OCI-LY7 (cell line): Measurements from ENCODE around the gene ZC3H15. TPM values are rescaled to one million over a fixed set of nuclear protein-coding genes. Genes with fewer than 3 reads are reported as not detected.

Experiments used
- BruUV-seq: library from RNA; stranded (reverse); fragments of 400-500 nt; replicated peaks from 2 replicates; lab custom pipeline; 2021; lab: Mats Ljungman, UMichigan
- CTCF ChIA-PET: fragments of 300-600 bp; sonication (Branson Sonifier 250); formaldehyde crosslinking; loops from one replicate; lab custom pipeline; 2022; ENCODE audit warnings: antibody characterized with exemption; ENCODE audit not compliant: unreplicated experiment; lab: Charles Lee
- POLR2A ChIA-PET: fragments of 300-600 bp; sonication (Branson Sonifier 250); formaldehyde crosslinking; loops from one replicate; lab custom pipeline; 2022; ENCODE audit warnings: antibody characterized with exemption; lab: Charles Lee
- DNase-seq: peaks from one replicate; pipeline ENCODE4 v3.0.0-alpha.2; 2015; ENCODE audit warnings: low spot score
- H2AFZ ChIP-seq: fragments of 200-600 bp; sonication (generic), shearing (Covaris generic); 2 replicates; pipeline ENCODE4 v1.6.1; 2014; ENCODE audit warnings: mild to moderate bottlenecking, antibody characterized with exemption, low read length, moderate library complexity
- H3K27ac ChIP-seq: fragments of 200-600 bp; sonication (generic); 2 replicates; pipeline ENCODE4 v1.5.1; 2014; ENCODE audit warnings: mixed run types, low read depth, mild to moderate bottlenecking, moderate library complexity, low read length, inconsistent platforms; ENCODE audit not compliant: poor library complexity, severe bottlenecking
- H3K36me3 ChIP-seq: fragments of 200-600 bp; sonication (generic); 2 replicates; pipeline ENCODE4 v1.6.1; 2014; ENCODE audit warnings: mild to moderate bottlenecking, antibody characterized with exemption, low read length, moderate library complexity, mixed read lengths; ENCODE audit not compliant: insufficient read depth
- H3K4me1 ChIP-seq: fragments of 200-600 bp; sonication (generic); 2 replicates; pipeline ENCODE4 v1.5.1; 2014; ENCODE audit warnings: mild to moderate bottlenecking, low read length; ENCODE audit not compliant: insufficient read depth, poor library complexity, severe bottlenecking
- H3K4me2 ChIP-seq: fragments of 200-600 bp; sonication (generic); 2 replicates; pipeline ENCODE4 v1.6.1; 2014; ENCODE audit warnings: mild to moderate bottlenecking, low read length
- H3K4me3 ChIP-seq: fragments of 200-600 bp; sonication (generic); 2 replicates; pipeline ENCODE4 v1.5.1; 2014; ENCODE audit warnings: mild to moderate bottlenecking, low read depth, low read length; ENCODE audit not compliant: poor library complexity, severe bottlenecking
- H3K79me2 ChIP-seq: fragments of 200-600 bp; sonication (generic); 2 replicates; pipeline ENCODE4 v1.6.1; 2016; ENCODE audit warnings: low read depth, mild to moderate bottlenecking, low read length, moderate library complexity, mixed read lengths; ENCODE audit not compliant: insufficient read depth
- H3K9me2 ChIP-seq: fragments of 200-600 bp; sonication (generic); 2 replicates; pipeline ENCODE4 v1.6.1; 2016; ENCODE audit warnings: mild to moderate bottlenecking, low read length, mixed read lengths; ENCODE audit not compliant: insufficient read depth
- H3K9me3 ChIP-seq: fragments of 200-600 bp; sonication (generic); 2 replicates; pipeline ENCODE4 v1.6.1; 2014; ENCODE audit warnings: mild to moderate bottlenecking, mixed run types, low read length, mixed read lengths
- H4K20me1 ChIP-seq: fragments of 200-600 bp; sonication (generic); 2 replicates; pipeline ENCODE4 v1.6.1; 2014; ENCODE audit warnings: mild to moderate bottlenecking, antibody characterized with exemption, low read length, moderate library complexity, mixed read lengths; ENCODE audit not compliant: insufficient read depth
- CTCF ChIP-seq: fragments of 200-600 bp; sonication (generic); conservative IDR thresholded peaks from 2 replicates; pipeline ENCODE4 v1.5.1; 2014; ENCODE audit warnings: mild to moderate bottlenecking, antibody characterized with exemption, low read length, moderate library complexity, mixed read lengths
- EZH2phosphoT487 ChIP-seq: fragments of 200-600 bp; sonication (generic); IDR thresholded peaks from 2 replicates; pipeline ENCODE4 v1.6.1; 2018; ENCODE audit warnings: low read depth, borderline replicate concordance, mild to moderate bottlenecking, mixed run types, antibody characterized with exemption, low read length, moderate library complexity, mixed read lengths
- intact Hi-C: fragments of 100-400 bp; cut with micrococcal nuclease; formaldehyde crosslinking; loops from one replicate; pipeline ENCODE4 v1.10.0; 2022; ENCODE audit not compliant: unreplicated experiment
- total RNA-seq, 2 experiments: library from RNA; depleted of rRNA in 1 of 2; stranded (reverse); fragments of >200 nt in 1 of 2; shearing (Covaris generic) in 1 of 2; gene quantifications; 2 replicates each; pipeline ENCODE4 v1.2.3, GENCODE V29; 2014 to 2022

Gene ZC3H15
- total RNA-seq, 2 experiments from 2014 or later: 47.7 to 74.0 TPM

- no peak for DNase-seq
- Histone ChIP-seq H3K27ac (no peak overlapping the region), H3K79me2 (no peaks in the 10 kb centered on the region), H3K36me3 (peaks cover 68% of the 10 kb centered on the region), H3K4me2 (no peak overlapping the region), H3K4me1 (no peaks in the 10 kb centered on the region), H3K4me3 (no peak overlapping the region), H3K9me3 (no peaks in the 10 kb centered on the region), H3K9me2 (no peaks in the 10 kb centered on the region), H4K20me1 (no peaks in the 10 kb centered on the region), H2AFZ (no peak overlapping the region)
- ChIA-PET POLR2A (interaction anchor here (0.6 to 2.7 kb wide), 3 partner anchors 11 to 17 kb away, joined by 3 to 7 read pairs (median 4); no protein-coding TSS in a partner anchor), CTCF (no interaction called here)
- TF ChIP-seq CTCF (no peak), EZH2phosphoT487 (no peak)
- BruUV-seq: no TSS peak
- intact Hi-C loops: no loop called here
Measured at GRCh38 chr2:186516396-186516795, 30.3 kb downstream of the ZC3H15 start.

- no peak overlapping the region for H3K27ac ChIP-seq
- no peak overlapping the region for H3K4me2 ChIP-seq
- peaks cover 61% of the 10 kb centered on the region for H3K36me3 ChIP-seq
- ChIA-PET CTCF (no interaction called here), POLR2A (interaction anchor here (0.6 to 2.7 kb wide), 4 partner anchors 11 to 626 kb away, joined by 3 to 7 read pairs (median 4); no protein-coding TSS in a partner anchor)
- DNase-seq: no peak
- no TSS peak for BruUV-seq
- no peaks in the 10 kb centered on the region for H3K4me1 ChIP-seq
- TF ChIP-seq CTCF: no peak
- no peak for TF ChIP-seq EZH2phosphoT487
- no peaks in the 10 kb centered on the region for H3K9me3 ChIP-seq
- H4K20me1 ChIP-seq: no peaks in the 10 kb centered on the region
- H3K9me2 ChIP-seq: no peaks in the 10 kb centered on the region
- no peaks in the 10 kb centered on the region for H3K79me2 ChIP-seq
- intact Hi-C loops: no loop called here
- H2AFZ ChIP-seq: no peak overlapping the region
- no peak overlapping the region for H3K4me3 ChIP-seq
Measured at GRCh38 chr2:186517090-186517489, 31.0 kb downstream of the ZC3H15 start.

GRCh38 chr2:186518291-186518690 is 32.2 kb downstream of the ZC3H15 start:
- Histone ChIP-seq H3K36me3 (peaks cover 51% of the 10 kb centered on the region), H3K27ac (no peak overlapping the region), H2AFZ (no peak overlapping the region), H3K4me2 (no peak overlapping the region), H4K20me1 (no peaks in the 10 kb centered on the region), H3K9me2 (no peaks in the 10 kb centered on the region), H3K9me3 (no peaks in the 10 kb centered on the region), H3K4me1 (no peaks in the 10 kb centered on the region), H3K4me3 (no peak overlapping the region), H3K79me2 (no peaks in the 10 kb centered on the region)
- no TSS peak for BruUV-seq
- DNase-seq: no peak
- intact Hi-C loops: no loop called here
- TF ChIP-seq EZH2phosphoT487: no peak
- no peak for TF ChIP-seq CTCF
- POLR2A ChIA-PET: interaction anchor here (0.7 to 2.7 kb wide), 2 partner anchors 14 to 33 kb away, joined by 3 to 7 read pairs; no protein-coding TSS in a partner anchor
- CTCF ChIA-PET: no interaction called here
